Transverse colon (tissue), 4 donors: ENCODE results near the gene ANOS1. TPM values are rescaled to one million over a fixed set of nuclear protein-coding genes. Genes with fewer than 3 reads are reported as not detected.

ENCODE experiments used
- DNase-seq: peaks from one replicate; pipeline ENCODE4 v3.0.0-alpha.2; 2019
- H3K27ac ChIP-seq, 4 donors: fragments of 200-600 bp; sonication (generic); 2 replicates each; pipeline ENCODE4 v1.5.1; 2016 to 2018; ENCODE audit warnings: inconsistent platforms in 4 of 4
- H3K27me3 ChIP-seq: fragments of 200-600 bp; sonication (generic); 2 replicates; pipeline ENCODE4 v1.5.1; 2017; ENCODE audit warnings: inconsistent platforms
- H3K36me3 ChIP-seq, 4 donors: fragments of 200-600 bp; sonication (generic); 2 replicates each; pipeline ENCODE4 v1.5.1; 2017 to 2019; ENCODE audit warnings: inconsistent platforms in 4 of 4
- H3K4me1 ChIP-seq, 4 donors: fragments of 200-600 bp; sonication (generic); 2 replicates each; pipeline ENCODE4 v1.5.1; 2017 to 2020; ENCODE audit warnings: inconsistent platforms in 4 of 4
- H3K4me3 ChIP-seq, 4 donors: fragments of 200-600 bp; sonication (generic); 1 replicate in 1 of 4; 2 replicates in 3 of 4; pipeline versions ENCODE4 v1.5.1 to v1.6.1; 2017 to 2019; ENCODE audit warnings: inconsistent platforms in 4 of 4
- H3K9me3 ChIP-seq, 2 donors: fragments of 200-600 bp; sonication (generic); 2 replicates each; pipeline ENCODE4 v1.5.1; 2017 to 2019; ENCODE audit warnings: inconsistent platforms in 2 of 2
- EP300 ChIP-seq: sonication (generic); formaldehyde crosslinking; IDR thresholded peaks from one replicate; pipeline ENCODE4 v1.6.1; 2017; ENCODE audit warnings: antibody characterized with exemption, low read depth
- POLR2A ChIP-seq: fragments of 450-650 bp; IDR thresholded peaks from one replicate; pipeline ENCODE4 v1.6.1; 2016; ENCODE audit warnings: antibody characterized with exemption, mild to moderate bottlenecking, moderate library complexity
- POLR2AphosphoS5 ChIP-seq, 3 donors: sonication (generic); formaldehyde crosslinking; IDR thresholded peaks; one replicate each; pipeline ENCODE4 v1.6.1; 2016; ENCODE audit warnings: antibody characterized with exemption in 3 of 3
- WGBS, 2 donors: methylation state at CpG; one replicate each; pipeline ENCODE4 v1.1.5; 2018; ENCODE audit warnings: low coverage in 1 of 2; 5-methylcytosine and 5-hydroxymethylcytosine counted together
- in situ Hi-C, 4 donors: fragments of 200-750 bp; cut with MboI; loops; one replicate each; pipeline versions ENCODE4 v1.15.0 to v1.15.1; 2017; ENCODE audit warnings: low sequenced_read_pairs in 3 of 4, low pct_ligation_motif_present in 1 of 4, low pct_unique_long_range_greater_than_20kb in 1 of 4
- intact Hi-C: fragments of 100-400 bp; cut with DNase I; formaldehyde crosslinking; loops from one replicate; pipeline ENCODE4 v1.15.1; 2023; ENCODE audit warnings: low total_unique reads
- total RNA-seq, 4 donors: library from RNA; depleted of rRNA; stranded (reverse); fragments of >200 nt; gene quantifications; one replicate each; pipeline ENCODE4 v1.1.0, GENCODE V29; 2016
- TF ChIP-seq, protein P1 (sequence below), 5 experiments: fragments of 200-600 bp in 3 of 5; fragments of 450-650 bp in 2 of 5; sonication (generic) in 3 of 5; IDR thresholded peaks; 1 replicate in 2 of 5; 2 replicates in 3 of 5; pipeline ENCODE4 v1.5.1; 2016 to 2017; ENCODE audit warnings: antibody characterized with exemption in 5 of 5, inconsistent platforms in 3 of 5, mild to moderate bottlenecking in 2 of 5, moderate library complexity in 1 of 5

The ANOS1 gene
- total RNA-seq, 4 donors from 2014 or later = 0.14 to 0.16 TPM; not detected in 2

- no peaks in the 10 kb centered on the region for H3K9me3 ChIP-seq
- no peaks in the 10 kb centered on the region for H3K4me1 ChIP-seq
- no peak overlapping the region for H3K4me3 ChIP-seq
- 62% methylated on average over 8 of the region's 8 CpGs; no CpG with 5 or more reads in 1 of the 2 donors for WGBS, 2 donors
- no peak overlapping the region for H3K27ac ChIP-seq
- TF ChIP-seq, protein P1, sequence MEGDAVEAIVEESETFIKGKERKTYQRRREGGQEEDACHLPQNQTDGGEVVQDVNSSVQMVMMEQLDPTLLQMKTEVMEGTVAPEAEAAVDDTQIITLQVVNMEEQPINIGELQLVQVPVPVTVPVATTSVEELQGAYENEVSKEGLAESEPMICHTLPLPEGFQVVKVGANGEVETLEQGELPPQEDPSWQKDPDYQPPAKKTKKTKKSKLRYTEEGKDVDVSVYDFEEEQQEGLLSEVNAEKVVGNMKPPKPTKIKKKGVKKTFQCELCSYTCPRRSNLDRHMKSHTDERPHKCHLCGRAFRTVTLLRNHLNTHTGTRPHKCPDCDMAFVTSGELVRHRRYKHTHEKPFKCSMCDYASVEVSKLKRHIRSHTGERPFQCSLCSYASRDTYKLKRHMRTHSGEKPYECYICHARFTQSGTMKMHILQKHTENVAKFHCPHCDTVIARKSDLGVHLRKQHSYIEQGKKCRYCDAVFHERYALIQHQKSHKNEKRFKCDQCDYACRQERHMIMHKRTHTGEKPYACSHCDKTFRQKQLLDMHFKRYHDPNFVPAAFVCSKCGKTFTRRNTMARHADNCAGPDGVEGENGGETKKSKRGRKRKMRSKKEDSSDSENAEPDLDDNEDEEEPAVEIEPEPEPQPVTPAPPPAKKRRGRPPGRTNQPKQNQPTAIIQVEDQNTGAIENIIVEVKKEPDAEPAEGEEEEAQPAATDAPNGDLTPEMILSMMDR (IDR thresholded peaks at IDR 0.05) = no peak
- TF ChIP-seq EP300 (no peak), POLR2A (no peak), POLR2AphosphoS5 (IDR thresholded peaks at IDR 0.05) (no peak)
- no peaks in the 10 kb centered on the region for H3K36me3 ChIP-seq
- no peaks in the 10 kb centered on the region for H3K27me3 ChIP-seq
- intact Hi-C loops = no loop called here
- no peak for DNase-seq
- in situ Hi-C loops = no loop called here
These were observed 247.5 kb downstream of the ANOS1 start for GRCh38 chrX:8484360-8484949.

Other genes with a start within 250 kb of the ANOS1 start
- not detected for gene FAM9A, start 69.2 kb upstream of the ANOS1 start, total RNA-seq